H1 (cell line): ENCODE results near the gene KCNQ1. TPM values are rescaled to one million over a fixed set of nuclear protein-coding genes. Genes with fewer than 3 reads are reported as not detected.

Experiments
- ATF3 ChIP-seq: IDR thresholded peaks from 2 replicates; pipeline ENCODE4 v1.6.1; 2011; ENCODE audit warnings: low read depth, mild to moderate bottlenecking, low read length; ENCODE audit not compliant: insufficient read depth
- CEBPB ChIP-seq: IDR thresholded peaks from 2 replicates; pipeline ENCODE4 v1.6.1; 2012; ENCODE audit warnings: low read depth, low read length
- CHD7 ChIP-seq: fragments of 300-600 bp; sonication (generic); IDR thresholded peaks from 2 replicates; pipeline ENCODE4 v1.7.1; 2012; ENCODE audit warnings: low read length, moderate library complexity, mild to moderate bottlenecking, inconsistent platforms; ENCODE audit not compliant: insufficient replicate concordance
- EZH2 ChIP-seq: fragments of 200-600 bp; sonication (generic); IDR thresholded peaks from 2 replicates; pipeline ENCODE4 v1.7.1; 2012; ENCODE audit warnings: low read depth, mild to moderate bottlenecking, moderate library complexity, low read length, inconsistent platforms; ENCODE audit not compliant: severe bottlenecking
- GABPA ChIP-seq: IDR thresholded peaks from 2 replicates; pipeline ENCODE4 v1.6.1; 2011; ENCODE audit warnings: mild to moderate bottlenecking, low read length, moderate library complexity, borderline replicate concordance; ENCODE audit not compliant: insufficient read depth
- KDM1A ChIP-seq: fragments of 200-600, 300-600 bp; sonication (generic); IDR thresholded peaks from 2 replicates; pipeline ENCODE4 v1.7.1; 2016; ENCODE audit warnings: mild to moderate bottlenecking, low read length, borderline replicate concordance
- POLR2AphosphoS5 ChIP-seq: IDR thresholded peaks from 2 replicates; pipeline ENCODE4 v1.6.1; 2011; ENCODE audit warnings: low read depth, low read length
- SP1 ChIP-seq: IDR thresholded peaks from 2 replicates; pipeline ENCODE4 v1.6.1; 2011; ENCODE audit warnings: low read depth, low read length
- polyA plus RNA-seq, 7 experiments: library from polyadenylated mRNA; depleted of rRNA in 3 of 7; stranded (reverse) in 5 of 7; unstranded in 2 of 7; fragments of >200 nt in 5 of 7; fragments of 200-250 nt in 2 of 7; gene quantifications; 1 replicate in 5 of 7; 2 replicates in 1 of 7; 4 replicates in 1 of 7; pipeline versions ENCODE4 v1.2.1 to v1.2.3, GENCODE V29; 2011 to 2013; ENCODE audit warnings: missing spikeins in 2 of 7, mixed read lengths in 2 of 7
- total RNA-seq: library from RNA; stranded (reverse); fragmentation: NEBNext Ultra II Directional; extraction: Animal tissue kit (Norgen Biotek cat#: 25700); gene quantifications from 2 replicates; pipeline ENCODE4 v1.2.1, GENCODE V29; 2021

Gene KCNQ1
- total and polyA plus RNA-seq, 2 of the 8 experiments (the other 6 are each of a cell fraction or from before 2014, with no cell fraction given), result 1.9 to 2.0 TPM

GRCh38 chr11:2564008-2564530 is 119.3 kb downstream of the KCNQ1 start (continued):
- no peak for TF ChIP-seq CHD7
- TF ChIP-seq CEBPB, result no peak
- no peak for TF ChIP-seq KDM1A
- no peak for TF ChIP-seq SP1
- TF ChIP-seq ATF3, result no peak
- no peak for TF ChIP-seq EZH2
- TF ChIP-seq POLR2AphosphoS5, result no peak
- TF ChIP-seq GABPA, result no peak
- TF ChIP-seq, all 59 proteins: peak for 0
